Omental fat pad (tissue), 4 donors: Measurements from ENCODE around the gene PPFIA3. TPM values are rescaled to one million over a fixed set of nuclear protein-coding genes. Genes with fewer than 3 reads are reported as not detected.

ENCODE experiments used
- ATAC-seq: fragments of 150-250 bp; one replicate; pipeline ENCODE4 v1.9.1; 2016; ENCODE audit warnings: mild to moderate bottlenecking, moderate library complexity; ENCODE audit not compliant: low FRiP score
- DNase-seq: peaks from one replicate; pipeline ENCODE4 v3.0.0-alpha.2; 2019; ENCODE audit warnings: low spot score
- total RNA-seq, 4 donors: library from RNA; depleted of rRNA; stranded (reverse); fragments of >200 nt; gene quantifications; one replicate each; pipeline ENCODE4 v1.1.0, GENCODE V29; 2016
- TF ChIP-seq, protein P1 (sequence below), 3 donors: fragments of 450-650 bp; IDR thresholded peaks; one replicate each; pipeline ENCODE4 v1.5.1; 2016 to 2017; ENCODE audit warnings: antibody characterized with exemption in 3 of 3, mild to moderate bottlenecking in 3 of 3, moderate library complexity in 2 of 3

The PPFIA3 gene
- total RNA-seq, 4 donors from 2014 or later: 1.6 to 11.2 (median 4.1) TPM

DNA sequence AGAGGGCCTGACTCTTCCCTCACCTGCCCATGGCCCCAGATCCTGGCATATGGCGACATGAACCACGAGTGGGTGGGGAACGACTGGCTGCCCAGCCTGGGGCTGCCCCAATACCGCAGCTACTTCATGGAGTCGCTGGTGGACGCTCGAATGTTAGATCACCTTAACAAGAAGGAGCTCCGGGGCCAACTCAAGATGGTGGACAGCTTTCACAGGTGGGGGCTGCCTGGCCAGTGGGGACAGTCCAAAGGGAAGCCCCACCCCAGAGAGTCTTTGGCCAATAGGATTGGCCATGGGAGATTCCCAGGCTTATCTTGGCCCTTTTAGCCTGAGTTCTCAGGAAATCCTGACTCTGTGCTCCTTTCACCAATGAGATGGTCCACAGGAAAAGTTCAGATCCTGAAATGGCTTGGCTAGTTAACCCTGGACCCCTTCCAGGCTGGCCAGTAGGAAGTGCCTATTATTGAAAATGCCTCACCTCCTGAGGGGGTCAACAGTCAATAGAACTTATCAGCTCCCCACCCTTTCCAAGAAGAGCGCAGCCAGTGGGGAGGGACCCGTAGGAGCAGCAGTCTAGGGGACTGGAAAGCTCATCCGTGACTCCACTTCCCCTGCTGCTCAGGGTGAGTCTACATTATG is 28.8 kb downstream of the PPFIA3 start:
- DNase-seq: no peak
- ATAC-seq: no peak
- TF ChIP-seq, protein P1, sequence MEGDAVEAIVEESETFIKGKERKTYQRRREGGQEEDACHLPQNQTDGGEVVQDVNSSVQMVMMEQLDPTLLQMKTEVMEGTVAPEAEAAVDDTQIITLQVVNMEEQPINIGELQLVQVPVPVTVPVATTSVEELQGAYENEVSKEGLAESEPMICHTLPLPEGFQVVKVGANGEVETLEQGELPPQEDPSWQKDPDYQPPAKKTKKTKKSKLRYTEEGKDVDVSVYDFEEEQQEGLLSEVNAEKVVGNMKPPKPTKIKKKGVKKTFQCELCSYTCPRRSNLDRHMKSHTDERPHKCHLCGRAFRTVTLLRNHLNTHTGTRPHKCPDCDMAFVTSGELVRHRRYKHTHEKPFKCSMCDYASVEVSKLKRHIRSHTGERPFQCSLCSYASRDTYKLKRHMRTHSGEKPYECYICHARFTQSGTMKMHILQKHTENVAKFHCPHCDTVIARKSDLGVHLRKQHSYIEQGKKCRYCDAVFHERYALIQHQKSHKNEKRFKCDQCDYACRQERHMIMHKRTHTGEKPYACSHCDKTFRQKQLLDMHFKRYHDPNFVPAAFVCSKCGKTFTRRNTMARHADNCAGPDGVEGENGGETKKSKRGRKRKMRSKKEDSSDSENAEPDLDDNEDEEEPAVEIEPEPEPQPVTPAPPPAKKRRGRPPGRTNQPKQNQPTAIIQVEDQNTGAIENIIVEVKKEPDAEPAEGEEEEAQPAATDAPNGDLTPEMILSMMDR (IDR thresholded peaks at IDR 0.05): no peak

DNA sequence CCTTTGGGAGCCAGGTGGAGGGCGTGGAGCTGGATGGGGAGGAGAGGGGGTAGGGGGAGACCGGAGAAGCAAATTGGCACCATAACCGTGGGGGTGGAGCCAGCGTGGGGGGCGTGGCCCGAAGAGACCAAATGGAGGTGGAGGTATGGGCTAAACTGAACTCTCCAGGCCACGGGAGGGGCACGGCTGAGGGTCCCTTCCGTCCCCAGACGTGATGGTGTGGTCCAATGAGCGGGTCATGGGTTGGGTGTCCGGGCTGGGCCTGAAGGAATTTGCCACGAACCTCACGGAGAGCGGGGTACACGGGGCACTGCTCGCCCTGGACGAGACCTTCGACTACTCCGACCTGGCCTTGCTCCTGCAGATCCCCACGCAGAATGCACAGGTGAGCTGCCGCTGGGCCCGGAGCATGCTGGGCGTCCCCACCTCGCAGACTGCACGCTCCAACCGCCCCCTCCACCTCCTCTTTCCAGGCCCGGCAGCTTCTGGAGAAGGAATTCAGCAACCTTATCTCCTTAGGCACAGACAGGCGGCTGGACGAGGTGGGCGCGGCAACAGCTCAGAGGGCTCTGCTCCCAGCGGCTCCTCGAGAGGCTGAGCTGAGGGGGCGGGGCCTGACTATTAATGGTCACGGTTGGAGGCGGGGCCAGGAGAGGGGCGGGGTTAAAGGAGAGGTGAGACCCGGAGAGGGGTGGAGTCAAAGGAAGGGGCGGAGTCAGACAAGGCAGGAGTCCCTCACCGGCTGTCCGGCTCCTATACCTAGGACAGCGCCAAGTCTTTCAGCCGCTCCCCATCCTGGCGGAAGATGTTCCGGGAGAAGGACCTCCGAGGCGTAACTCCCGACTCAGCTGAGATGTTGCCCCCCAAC is 29.7 kb downstream of the PPFIA3 start:
- DNase-seq: peak; percentile 100
- TF ChIP-seq, protein P1 (IDR thresholded peaks at IDR 0.05): no peak
- peak; percentile 88 for ATAC-seq

DNA sequence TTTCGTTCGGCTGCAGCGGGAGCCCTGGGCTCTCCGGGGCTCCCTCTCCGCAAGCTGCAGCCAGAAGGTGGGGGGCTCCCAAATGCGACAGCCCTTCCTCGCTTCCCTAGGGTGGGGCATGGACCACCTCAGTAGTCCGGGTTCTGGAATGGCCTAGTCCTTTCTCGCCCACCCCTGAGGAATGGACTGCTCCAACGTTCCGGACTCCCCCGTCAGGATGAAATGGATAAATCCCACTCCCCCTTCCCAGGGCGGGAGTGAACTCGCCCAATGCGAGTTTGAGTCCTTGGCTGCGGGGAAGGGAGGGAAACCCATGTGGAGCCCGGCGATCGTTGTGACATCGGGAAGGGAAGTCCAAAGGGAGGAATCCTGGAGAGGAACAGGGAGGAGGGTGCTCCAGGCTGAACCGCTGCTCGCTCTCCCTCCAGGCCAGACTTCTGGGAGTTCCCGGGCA is 30.3 kb downstream of the PPFIA3 start:
- ATAC-seq (peak; percentile 30), DNase-seq (no peak)
- TF ChIP-seq, protein P1 (IDR thresholded peaks at IDR 0.05): no peak

- ATAC-seq (peak; percentile 60), DNase-seq (peak; percentile 40)
- TF ChIP-seq, protein P1 (IDR thresholded peaks at IDR 0.05): no peak
Observed at GRCh38 chr19:49150106-49150943, 31.0 kb downstream of the PPFIA3 start.

GRCh38 chr19:49150944-49151243 is 31.6 kb downstream of the PPFIA3 start:
- ATAC-seq (no peak), DNase-seq (no peak)
- TF ChIP-seq, protein P1 (IDR thresholded peaks at IDR 0.05): no peak

- TF ChIP-seq, protein P1 (IDR thresholded peaks at IDR 0.05): no peak
- no peak for ATAC-seq
- DNase-seq: no peak
Observed at GRCh38 chr19:49151267-49152118, 32.1 kb downstream of the PPFIA3 start.
